Measurements from ENCODE around the gene TFF1.

- TF ChIP-seq, protein P1, sequence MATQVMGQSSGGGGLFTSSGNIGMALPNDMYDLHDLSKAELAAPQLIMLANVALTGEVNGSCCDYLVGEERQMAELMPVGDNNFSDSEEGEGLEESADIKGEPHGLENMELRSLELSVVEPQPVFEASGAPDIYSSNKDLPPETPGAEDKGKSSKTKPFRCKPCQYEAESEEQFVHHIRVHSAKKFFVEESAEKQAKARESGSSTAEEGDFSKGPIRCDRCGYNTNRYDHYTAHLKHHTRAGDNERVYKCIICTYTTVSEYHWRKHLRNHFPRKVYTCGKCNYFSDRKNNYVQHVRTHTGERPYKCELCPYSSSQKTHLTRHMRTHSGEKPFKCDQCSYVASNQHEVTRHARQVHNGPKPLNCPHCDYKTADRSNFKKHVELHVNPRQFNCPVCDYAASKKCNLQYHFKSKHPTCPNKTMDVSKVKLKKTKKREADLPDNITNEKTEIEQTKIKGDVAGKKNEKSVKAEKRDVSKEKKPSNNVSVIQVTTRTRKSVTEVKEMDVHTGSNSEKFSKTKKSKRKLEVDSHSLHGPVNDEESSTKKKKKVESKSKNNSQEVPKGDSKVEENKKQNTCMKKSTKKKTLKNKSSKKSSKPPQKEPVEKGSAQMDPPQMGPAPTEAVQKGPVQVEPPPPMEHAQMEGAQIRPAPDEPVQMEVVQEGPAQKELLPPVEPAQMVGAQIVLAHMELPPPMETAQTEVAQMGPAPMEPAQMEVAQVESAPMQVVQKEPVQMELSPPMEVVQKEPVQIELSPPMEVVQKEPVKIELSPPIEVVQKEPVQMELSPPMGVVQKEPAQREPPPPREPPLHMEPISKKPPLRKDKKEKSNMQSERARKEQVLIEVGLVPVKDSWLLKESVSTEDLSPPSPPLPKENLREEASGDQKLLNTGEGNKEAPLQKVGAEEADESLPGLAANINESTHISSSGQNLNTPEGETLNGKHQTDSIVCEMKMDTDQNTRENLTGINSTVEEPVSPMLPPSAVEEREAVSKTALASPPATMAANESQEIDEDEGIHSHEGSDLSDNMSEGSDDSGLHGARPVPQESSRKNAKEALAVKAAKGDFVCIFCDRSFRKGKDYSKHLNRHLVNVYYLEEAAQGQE (IDR thresholded peaks at IDR 0.05; ENCODE audit: insufficient read depth in 1 of 2, low read depth in 2 of 2, low read length in 2 of 2) = no peak
- no peak for TF ChIP-seq POLR2AphosphoS5 (IDR thresholded peaks at IDR 0.05; ENCODE audit: low read depth, low read length)
Measured at GRCh38 chr21:42365770-42366169, 565 bp downstream of the TFF1 start.
